ENCODE results near the gene WDR54. TPM values are rescaled to one million over a fixed set of nuclear protein-coding genes. Genes with fewer than 3 reads are reported as not detected.
"Not testable (repeated sequence)": the region's sequence is repeated elsewhere in the genome, so short reads cannot be mapped to it uniquely, and the experiment has no call there.

Gene WDR54
- total RNA-seq, 1 donor from 2014 or later = 14.5 TPM

DNA sequence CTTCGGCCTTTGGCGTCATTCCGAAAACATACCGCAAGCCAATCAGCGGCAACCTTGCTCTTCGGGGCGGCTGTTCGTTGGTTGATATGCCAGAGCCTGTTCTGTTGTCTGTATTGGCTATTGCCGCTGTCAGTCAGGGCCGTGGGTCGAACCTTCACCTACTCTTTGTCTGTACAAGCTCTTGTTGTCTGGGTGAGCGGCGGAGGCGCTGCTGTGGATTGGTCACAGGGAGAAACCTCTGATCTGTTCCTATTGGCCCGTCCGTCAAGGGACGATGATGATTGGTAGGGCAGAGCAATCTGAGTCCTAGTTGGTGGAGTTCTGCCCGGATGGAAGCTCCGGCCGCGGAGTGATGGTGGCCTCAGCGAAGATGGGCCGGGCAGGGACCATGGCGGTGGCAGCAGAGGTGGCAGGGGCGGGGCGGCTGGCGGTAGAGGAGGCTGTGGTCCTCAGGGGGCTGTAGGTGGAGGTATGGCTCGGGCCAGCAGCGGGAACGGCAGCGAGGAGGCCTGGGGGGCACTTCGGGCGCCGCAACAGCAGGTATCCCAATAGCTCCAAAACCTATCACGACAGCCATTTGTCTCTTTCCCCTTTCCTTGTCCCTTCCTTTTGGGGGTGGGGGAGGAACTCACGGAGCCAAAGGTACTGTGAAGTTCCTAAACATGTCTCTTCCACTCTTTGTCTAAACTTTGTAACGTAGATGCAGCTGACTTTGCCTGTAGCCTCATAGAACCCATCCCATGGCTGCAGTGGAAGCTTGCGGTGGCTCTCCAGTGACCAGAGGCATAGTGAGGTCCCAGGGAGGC, 36.8 kb downstream of the WDR54 start, which contains the start of gene WBP1:
WBP1 (plus strand) TSS at position 307 of the 806 bp plus-strand sequence; CDS start at position 472, 165 bp downstream.
- TF ChIP-seq, protein P1, sequence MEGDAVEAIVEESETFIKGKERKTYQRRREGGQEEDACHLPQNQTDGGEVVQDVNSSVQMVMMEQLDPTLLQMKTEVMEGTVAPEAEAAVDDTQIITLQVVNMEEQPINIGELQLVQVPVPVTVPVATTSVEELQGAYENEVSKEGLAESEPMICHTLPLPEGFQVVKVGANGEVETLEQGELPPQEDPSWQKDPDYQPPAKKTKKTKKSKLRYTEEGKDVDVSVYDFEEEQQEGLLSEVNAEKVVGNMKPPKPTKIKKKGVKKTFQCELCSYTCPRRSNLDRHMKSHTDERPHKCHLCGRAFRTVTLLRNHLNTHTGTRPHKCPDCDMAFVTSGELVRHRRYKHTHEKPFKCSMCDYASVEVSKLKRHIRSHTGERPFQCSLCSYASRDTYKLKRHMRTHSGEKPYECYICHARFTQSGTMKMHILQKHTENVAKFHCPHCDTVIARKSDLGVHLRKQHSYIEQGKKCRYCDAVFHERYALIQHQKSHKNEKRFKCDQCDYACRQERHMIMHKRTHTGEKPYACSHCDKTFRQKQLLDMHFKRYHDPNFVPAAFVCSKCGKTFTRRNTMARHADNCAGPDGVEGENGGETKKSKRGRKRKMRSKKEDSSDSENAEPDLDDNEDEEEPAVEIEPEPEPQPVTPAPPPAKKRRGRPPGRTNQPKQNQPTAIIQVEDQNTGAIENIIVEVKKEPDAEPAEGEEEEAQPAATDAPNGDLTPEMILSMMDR (IDR thresholded peaks at IDR 0.05) = no peak
- peaks cover 38% of the 10 kb centered on the region for H3K4me1 ChIP-seq
- intact Hi-C loops (cut with DNase I) = no loop called here
- no peaks in the 10 kb centered on the region for H3K9me3 ChIP-seq
- DNase-seq (peak; percentile 100), ATAC-seq (peak; percentile 95 to 96)
- no peaks in the 10 kb centered on the region for H3K27me3 ChIP-seq (ENCODE audit: low read depth)
- H3K27ac ChIP-seq = peak within 1 kb of the TSS; percentile 97
- peak within 1 kb of the TSS; percentile 74 for H3K4me3 ChIP-seq
- peaks cover 24% of the 10 kb centered on the region for H3K36me3 ChIP-seq

DNA sequence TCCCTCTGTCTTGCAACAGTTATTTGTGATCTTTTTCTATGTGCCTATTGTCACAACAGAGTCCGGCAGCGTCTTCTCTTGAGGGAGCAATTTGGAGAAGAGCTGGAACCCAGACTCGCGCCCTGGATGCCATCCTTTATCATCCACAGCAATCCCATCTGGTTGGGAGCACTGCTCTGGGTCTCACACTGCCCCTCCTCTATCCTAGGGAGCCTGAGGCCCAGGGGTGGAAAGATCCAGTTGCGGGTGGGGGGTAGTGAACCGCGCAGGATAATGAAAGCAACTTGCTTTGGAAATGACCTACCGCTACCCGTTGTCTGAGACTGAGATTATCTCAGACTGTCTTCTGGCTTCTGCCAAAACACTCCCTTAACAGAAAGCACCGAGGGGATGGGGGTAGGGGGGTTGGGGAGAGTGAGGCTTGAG, 37.4 kb downstream of the WDR54 start:
- DNase-seq (no peak), ATAC-seq (no peak)
- TF ChIP-seq, protein P1 (IDR thresholded peaks at IDR 0.05) = no peak
- H3K4me1 ChIP-seq = peaks cover 44% of the 10 kb centered on the region
- H3K36me3 ChIP-seq = peaks cover 24% of the 10 kb centered on the region
- no peaks in the 10 kb centered on the region for H3K27me3 ChIP-seq (ENCODE audit: low read depth)
- peak overlapping the region; percentile 74 for H3K4me3 ChIP-seq
- intact Hi-C loops (cut with DNase I) = no loop called here
- no peaks in the 10 kb centered on the region for H3K9me3 ChIP-seq
- H3K27ac ChIP-seq = peak overlapping the region; percentile 81

DNA sequence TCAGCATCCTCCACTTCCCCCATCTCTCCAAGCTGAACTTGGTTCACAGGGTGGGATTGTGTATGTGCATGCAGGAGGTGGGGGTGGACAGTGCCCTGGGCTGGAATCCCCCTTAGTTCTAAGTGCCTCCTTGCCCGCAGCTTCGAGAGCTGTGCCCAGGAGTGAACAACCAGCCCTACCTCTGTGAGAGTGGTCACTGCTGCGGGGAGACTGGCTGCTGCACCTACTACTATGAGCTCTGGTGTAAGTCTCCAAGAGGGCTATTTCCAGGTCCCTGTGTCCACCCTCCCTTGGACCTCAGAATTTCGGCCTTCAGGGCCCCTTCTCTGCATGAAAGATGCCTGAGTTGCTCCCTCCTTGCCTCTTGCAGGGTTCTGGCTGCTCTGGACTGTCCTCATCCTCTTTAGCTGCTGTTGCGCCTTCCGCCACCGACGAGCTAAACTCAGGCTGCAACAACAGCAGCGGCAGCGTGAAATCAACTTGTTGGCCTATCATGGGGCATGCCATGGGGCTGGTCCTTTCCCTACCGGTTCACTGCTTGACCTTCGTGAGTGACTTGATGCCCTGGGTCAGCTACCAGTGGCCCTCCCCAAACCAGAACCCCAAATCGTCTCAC, 38.1 kb downstream of the WDR54 start:
- H3K4me1 ChIP-seq = peaks cover 51% of the 10 kb centered on the region
- H3K27ac ChIP-seq; H3K9me3 ChIP-seq; DNase-seq; H3K4me3 ChIP-seq; H3K27me3 ChIP-seq (ENCODE audit: low read depth); intact Hi-C loops (cut with DNase I); ATAC-seq: not testable (repeated sequence)
- peaks cover 24% of the 10 kb centered on the region for H3K36me3 ChIP-seq

DNA sequence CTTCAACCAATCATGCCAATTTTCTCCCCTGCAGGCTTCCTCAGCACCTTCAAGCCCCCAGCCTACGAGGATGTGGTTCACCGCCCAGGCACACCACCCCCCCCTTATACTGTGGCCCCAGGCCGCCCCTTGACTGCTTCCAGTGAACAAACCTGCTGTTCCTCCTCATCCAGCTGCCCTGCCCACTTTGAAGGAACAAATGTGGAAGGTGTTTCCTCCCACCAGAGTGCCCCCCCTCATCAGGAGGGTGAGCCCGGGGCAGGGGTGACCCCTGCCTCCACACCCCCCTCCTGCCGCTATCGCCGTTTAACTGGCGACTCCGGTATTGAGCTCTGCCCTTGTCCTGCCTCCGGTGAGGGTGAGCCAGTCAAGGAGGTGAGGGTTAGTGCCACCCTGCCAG, 38.7 kb downstream of the WDR54 start:
- ATAC-seq; H3K9me3 ChIP-seq; DNase-seq; H3K4me3 ChIP-seq; H3K27me3 ChIP-seq (ENCODE audit: low read depth); intact Hi-C loops (cut with DNase I); H3K27ac ChIP-seq: not testable (repeated sequence)
- Histone ChIP-seq H3K4me1 (peaks cover 51% of the 10 kb centered on the region), H3K36me3 (peaks cover 24% of the 10 kb centered on the region)

DNA sequence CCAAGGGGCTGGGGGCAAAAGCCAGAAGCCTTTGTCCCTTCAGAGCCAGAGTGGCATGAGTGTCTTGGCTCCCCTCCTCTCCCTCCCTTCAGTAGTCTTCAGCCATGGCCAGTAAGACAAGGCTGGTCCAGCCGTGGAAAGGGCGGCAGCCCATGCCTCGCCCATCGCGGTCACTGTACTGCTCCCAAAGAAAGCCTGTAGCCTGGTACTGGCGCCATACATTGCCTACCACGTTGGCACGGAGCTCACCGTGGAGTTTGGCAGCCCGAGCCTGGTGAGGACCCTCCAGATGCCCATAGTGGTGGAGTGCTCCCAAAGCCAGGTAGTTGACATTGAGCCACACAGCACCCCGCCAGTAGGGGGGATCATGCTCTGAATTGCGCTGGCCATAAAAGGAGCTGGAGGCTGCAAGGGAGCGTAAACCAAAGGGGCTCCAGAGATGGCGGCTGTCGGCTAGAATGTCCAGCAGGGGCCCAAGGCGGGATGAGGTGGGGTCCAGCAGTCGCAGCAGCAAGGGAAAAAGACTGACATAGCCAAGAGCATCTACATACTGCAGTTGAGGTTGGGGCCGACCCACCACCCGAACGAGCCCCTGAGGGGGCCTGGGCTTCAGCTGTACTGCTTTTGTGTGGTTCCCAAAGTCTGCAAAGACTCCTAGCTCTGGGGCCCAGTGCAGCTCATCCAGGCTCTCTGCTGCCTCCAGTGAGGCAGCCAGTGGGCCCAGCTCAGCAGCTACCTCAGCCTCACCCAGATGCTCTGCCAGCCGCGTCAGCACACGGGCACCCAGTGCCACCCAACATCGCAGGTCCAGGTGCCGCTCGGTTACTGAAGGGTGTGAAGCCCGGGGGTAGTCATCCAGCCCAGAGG, 39.9 kb downstream of the WDR54 start:
- Histone ChIP-seq H3K4me3 (no peak overlapping the region), H3K9me3 (no peaks in the 10 kb centered on the region), H3K4me1 (peaks cover 45% of the 10 kb centered on the region), H3K36me3 (peaks cover 24% of the 10 kb centered on the region), H3K27me3 (ENCODE audit: low read depth) (no peaks in the 10 kb centered on the region), H3K27ac (no peak overlapping the region)
- no peak for DNase-seq
- intact Hi-C loops (cut with DNase I) = no loop called here
- ATAC-seq = no peak
- TF ChIP-seq, protein P1 (IDR thresholded peaks at IDR 0.05) = no peak

DNA sequence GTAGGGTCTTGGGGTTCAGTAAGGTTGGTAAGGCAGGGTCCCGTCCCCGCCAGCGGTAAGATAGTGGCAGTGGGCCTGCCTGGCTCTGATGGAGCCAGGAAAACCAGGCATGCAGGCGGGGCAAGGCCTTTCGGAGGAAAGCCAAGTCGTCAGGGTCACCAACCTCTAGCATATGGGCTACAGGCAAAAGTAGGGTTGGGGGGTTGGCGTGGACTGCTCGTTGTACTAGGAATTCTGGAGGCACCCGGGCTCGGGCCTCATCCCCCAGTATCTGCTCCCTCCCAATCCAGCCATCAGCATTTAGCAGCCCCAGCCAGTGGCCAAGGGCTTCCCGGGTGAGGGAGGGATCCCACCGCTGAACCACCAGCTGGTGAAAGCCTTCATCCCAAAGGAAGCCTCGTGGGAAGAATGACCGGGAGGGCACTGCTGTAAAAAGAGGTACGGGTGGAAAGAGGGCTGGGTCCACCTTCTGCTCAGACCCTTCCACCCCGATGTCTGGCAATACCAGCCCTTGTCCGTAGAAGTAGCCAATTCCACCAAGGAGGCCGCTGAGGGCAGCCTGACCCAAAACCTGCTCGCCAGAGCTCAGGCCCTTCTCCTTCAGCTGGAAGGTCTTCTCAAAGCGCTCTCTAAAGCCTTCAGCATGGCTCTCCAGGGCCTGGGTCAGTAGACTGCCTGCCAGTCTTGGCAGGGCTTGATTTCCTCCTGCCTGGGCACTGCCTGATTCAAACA, 40.7 kb downstream of the WDR54 start:
- ATAC-seq = no peak
- intact Hi-C loops (cut with DNase I) = no loop called here
- TF ChIP-seq, protein P1 (IDR thresholded peaks at IDR 0.05) = no peak

More for the DNA sequence above, 40.7 kb downstream of the WDR54 start:
- Histone ChIP-seq H3K27ac (no peak overlapping the region), H3K4me1 (peaks cover 37% of the 10 kb centered on the region), H3K4me3 (no peak overlapping the region), H3K27me3 (ENCODE audit: low read depth) (no peaks in the 10 kb centered on the region), H3K9me3 (no peaks in the 10 kb centered on the region), H3K36me3 (peaks cover 24% of the 10 kb centered on the region)
- DNase-seq = no peak
